H54 (cell line): ENCODE measurements around the gene ANKLE1.
A peak's percentile ranks its signal among the peaks of the same experiment; 100 is the strongest.
"Not testable (repeated sequence)": the region's sequence is repeated elsewhere in the genome, so short reads cannot be mapped to it uniquely, and the experiment has no call there.

Experiments used
- DNase-seq: peaks from one replicate; pipeline ENCODE4 v3.0.0; 2011; ENCODE audit warnings: low spot score, mixed read lengths; ENCODE audit not compliant: insufficient read length
- FAIRE-seq: peaks from 3 replicates; lab custom pipeline; 2011; peaks lifted over from hg19 to GRCh38; lab: Jason Lieb, UNC
- POLR2A ChIP-seq: IDR thresholded peaks from 2 replicates; pipeline ENCODE4 v1.6.1; 2011; ENCODE audit warnings: low read depth, mild to moderate bottlenecking, low read length

ANKLE1 gene

GRCh38 chr19:17259118-17259780, 22.5 kb upstream of the ANKLE1 start:
- no peak for DNase-seq
- FAIRE-seq: no peak
- TF ChIP-seq POLR2A: no peak

GRCh38 chr19:17259934-17260333, 21.8 kb upstream of the ANKLE1 start:
- FAIRE-seq (no peak), DNase-seq (no peak)
- TF ChIP-seq POLR2A: no peak

GRCh38 chr19:17260842-17261325, 20.8 kb upstream of the ANKLE1 start:
- FAIRE-seq: no peak
- no peak for TF ChIP-seq POLR2A
- peak; percentile 81 for DNase-seq

GRCh38 chr19:17262557-17262956, 19.1 kb upstream of the ANKLE1 start:
- TF ChIP-seq POLR2A: no peak
- no peak for DNase-seq
- FAIRE-seq: no peak

GRCh38 chr19:17263712-17264640, 17.7 kb upstream of the ANKLE1 start:
- FAIRE-seq (no peak), DNase-seq (no peak)
- no peak for TF ChIP-seq POLR2A

GRCh38 chr19:17264641-17264979, 17.1 kb upstream of the ANKLE1 start, which contains the start of gene USHBP1:
Gene USHBP1 (minus strand): TSS chr19:17264745. CDS start chr19:17264299, 446 bp downstream.
- no peak for DNase-seq
- no peak for TF ChIP-seq POLR2A
- FAIRE-seq: no peak

GRCh38 chr19:17266026-17266425, 15.7 kb upstream of the ANKLE1 start:
- TF ChIP-seq POLR2A: no peak
- DNase-seq (no peak), FAIRE-seq (no peak)

- DNase-seq: no peak
- no peak for FAIRE-seq
- no peak for TF ChIP-seq POLR2A
These were observed 15.1 kb upstream of the ANKLE1 start for GRCh38 chr19:17266589-17266974.

GRCh38 chr19:17266975-17267788, 14.5 kb upstream of the ANKLE1 start, which contains the start of gene BABAM1:
Gene BABAM1 (plus strand): TSS chr19:17267443. CDS start chr19:17268807, 1,364 bp downstream.
- peak; percentile 59 for TF ChIP-seq POLR2A

GRCh38 chr19:17268754-17269153, 12.9 kb upstream of the ANKLE1 start:
- DNase-seq: no peak
- no peak for TF ChIP-seq POLR2A
- FAIRE-seq: no peak

More at GRCh38 chr19:17266975-17267788, 14.5 kb upstream of the ANKLE1 start, which contains the start of gene BABAM1:
- DNase-seq: peak; percentile 97
- FAIRE-seq: peak; percentile 91

- not testable (repeated sequence) for DNase-seq, FAIRE-seq
These were observed 6.8 kb upstream of the ANKLE1 start for GRCh38 chr19:17274892-17275291.

- no peak for FAIRE-seq
- TF ChIP-seq POLR2A: no peak
- no peak for DNase-seq
These were observed 6.1 kb upstream of the ANKLE1 start for GRCh38 chr19:17275441-17276175.

- DNase-seq (no peak), FAIRE-seq (no peak)
- no peak for TF ChIP-seq POLR2A
These were observed 2.3 kb upstream of the ANKLE1 start for GRCh38 chr19:17279436-17279835.
